HepG2 (cell line): Measurements from ENCODE around the gene UCKL1. TPM values are rescaled to one million over a fixed set of nuclear protein-coding genes. Genes with fewer than 3 reads are reported as not detected.

Source experiments
- AKAP8 ChIP-seq: sonication (generic); formaldehyde crosslinking; IDR thresholded peaks from 2 replicates; pipeline ENCODE4 v1.5.1; 2020; ENCODE audit warnings: mild to moderate bottlenecking, missing genetic modification reagents
- BORCS8-MEF2B ChIP-seq: sonication (generic); formaldehyde crosslinking; IDR thresholded peaks from 2 replicates; pipeline ENCODE4 v1.8.0; 2022; ENCODE audit warnings: mild to moderate bottlenecking, missing genetic modification reagents
- ELF3 ChIP-seq: IDR thresholded peaks from 2 replicates; pipeline ENCODE4 v1.6.1; 2016; ENCODE audit warnings: missing genetic modification reagents, missing compliant biosample characterization
- KLF16 ChIP-seq, 2 experiments: sonication (generic) in 1 of 2; formaldehyde crosslinking in 1 of 2; IDR thresholded peaks; 2 replicates each; pipeline versions ENCODE4 v1.6.1 to v1.8.0; 2016 to 2023; ENCODE audit warnings: missing genetic modification reagents in 2 of 2, missing compliant biosample characterization in 1 of 2
- SATB2 ChIP-seq: sonication (generic); formaldehyde crosslinking; IDR thresholded peaks from 2 replicates; pipeline ENCODE4 v1.5.0; 2020; ENCODE audit warnings: missing genetic modification reagents
- SRY ChIP-seq: sonication (generic); formaldehyde crosslinking; IDR thresholded peaks from 2 replicates; pipeline ENCODE4 v1.8.0; 2022; ENCODE audit warnings: mild to moderate bottlenecking, missing genetic modification reagents
- ZFYVE20 ChIP-seq: sonication (generic); formaldehyde crosslinking; IDR thresholded peaks from 2 replicates; pipeline ENCODE4 v1.8.0; 2023; ENCODE audit warnings: low read depth, mild to moderate bottlenecking, moderate library complexity, missing genetic modification reagents, borderline replicate concordance
- ZNF207 ChIP-seq: fragments of 450-650 bp; IDR thresholded peaks from 2 replicates; pipeline ENCODE4 v1.6.1; 2016; ENCODE audit warnings: antibody characterized with exemption, borderline replicate concordance
- ZNF34 ChIP-seq: sonication (generic); formaldehyde crosslinking; IDR thresholded peaks from 2 replicates; pipeline ENCODE4 v1.4.0; 2020; ENCODE audit warnings: mild to moderate bottlenecking, missing genetic modification reagents, borderline replicate concordance
- ZNF737 ChIP-seq: sonication (generic); formaldehyde crosslinking; IDR thresholded peaks from 2 replicates; pipeline ENCODE4 v1.5.0; 2020; ENCODE audit warnings: missing genetic modification reagents, mild to moderate bottlenecking, borderline replicate concordance
- polyA plus RNA-seq, 8 experiments: library from polyadenylated mRNA; depleted of rRNA in 3 of 8; stranded (reverse) in 7 of 8; unstranded in 1 of 8; fragments of >200 nt; fragmentation: Illumina TruSeq in 4 of 8; extraction: Trizol in 4 of 8; gene quantifications; 2 replicates each; pipeline versions ENCODE4 v1.2.1 to v1.2.3, GENCODE V29; 2011 to 2016; ENCODE audit warnings: low read depth in 4 of 8, missing spikeins in 1 of 8, mixed read lengths in 1 of 8; ENCODE audit not compliant: insufficient read depth in 1 of 8
- total RNA-seq, 5 experiments: library from RNA; depleted of rRNA; stranded (reverse); fragments of >200 nt; fragmentation: Illumina TruSeq; extraction: Trizol; gene quantifications; 2 replicates each; pipeline ENCODE4 v1.2.3, GENCODE V29; 2016; ENCODE audit warnings: low read depth in 1 of 5
- TF ChIP-seq, protein P1 (sequence below): sonication (generic); formaldehyde crosslinking; IDR thresholded peaks from 2 replicates; pipeline ENCODE4 v1.9.0; 2022; ENCODE audit warnings: low read depth, missing genetic modification reagents
- TF ChIP-seq, protein P2 (sequence below), 2 experiments: sonication (generic) in 1 of 2; formaldehyde crosslinking in 1 of 2; IDR thresholded peaks; 2 replicates each; pipeline versions ENCODE4 v1.5.1 to v1.6.1; 2011 to 2020; ENCODE audit warnings: borderline replicate concordance in 1 of 2, low read depth in 1 of 2, low read length in 1 of 2, mild to moderate bottlenecking in 1 of 2, missing genetic modification reagents in 1 of 2, moderate library complexity in 1 of 2
- TF ChIP-seq, protein P3 (sequence below): sonication (generic); formaldehyde crosslinking; IDR thresholded peaks from 2 replicates; pipeline ENCODE4 v1.5.0; 2020; ENCODE audit warnings: mild to moderate bottlenecking, low read depth, missing genetic modification reagents, borderline replicate concordance
- TF ChIP-seq, protein P4 (sequence below): sonication (generic); formaldehyde crosslinking; IDR thresholded peaks from 2 replicates; pipeline ENCODE4 v1.4.0; 2020; ENCODE audit warnings: mild to moderate bottlenecking, missing genetic modification reagents

UCKL1 gene
- total and polyA plus RNA-seq, 2 of the 13 experiments (the other 11 are each of a cell fraction or from before 2014, with no cell fraction given), result 50.2 to 126 TPM

DNA sequence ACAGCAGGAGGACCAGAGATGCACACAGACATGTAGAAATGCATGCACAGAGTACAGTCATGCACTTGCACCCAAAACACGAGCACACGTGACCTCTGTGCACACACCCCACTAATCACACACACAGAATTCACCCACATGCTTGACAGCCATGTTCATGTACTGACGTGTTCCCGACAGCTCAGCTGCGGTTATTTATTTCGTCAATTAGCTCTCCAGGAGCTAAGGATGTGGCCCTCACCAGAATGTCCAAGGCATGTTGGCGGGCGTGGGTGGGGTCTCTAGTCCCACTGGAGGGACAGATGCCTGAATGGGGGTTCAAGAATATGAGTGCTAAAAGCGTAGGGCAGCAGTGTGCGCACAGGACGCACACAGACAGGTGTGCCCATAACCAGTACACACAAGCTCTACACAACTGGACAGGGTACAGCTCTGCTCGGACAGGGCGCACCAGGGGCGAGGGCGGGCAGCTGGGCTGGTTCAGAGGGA, 24.1 kb upstream of the UCKL1 start (continued):
- TF ChIP-seq ZNF207 (no peak), SRY (CRISPR knock-in tag) (no peak), SATB2 (CRISPR knock-in tag) (peak; percentile 23; the same call in 1 of the 2 replicates), ZFYVE20 (peak; percentile 80; the same call in 1 of the 2 replicates), ZNF737 (CRISPR knock-in tag) (no peak), BORCS8-MEF2B (CRISPR knock-in tag) (0 out of 2 replicates have a peak, but pooled peaks have one; percentile 3), ZNF34 (CRISPR knock-in tag) (0 out of 2 replicates have a peak, but pooled peaks have one; percentile 21), AKAP8 (CRISPR knock-in tag) (peak; percentile 0; the same call in 1 of the 2 replicates), ELF3 (CRISPR knock-in tag) (no peak), KLF16 (CRISPR knock-in tag; IDR thresholded peaks at IDR 0.05) (peak in 1 of 2 experiments; percentile 55; a peak in 1 of 4 replicates)
- TF ChIP-seq, protein P1, sequence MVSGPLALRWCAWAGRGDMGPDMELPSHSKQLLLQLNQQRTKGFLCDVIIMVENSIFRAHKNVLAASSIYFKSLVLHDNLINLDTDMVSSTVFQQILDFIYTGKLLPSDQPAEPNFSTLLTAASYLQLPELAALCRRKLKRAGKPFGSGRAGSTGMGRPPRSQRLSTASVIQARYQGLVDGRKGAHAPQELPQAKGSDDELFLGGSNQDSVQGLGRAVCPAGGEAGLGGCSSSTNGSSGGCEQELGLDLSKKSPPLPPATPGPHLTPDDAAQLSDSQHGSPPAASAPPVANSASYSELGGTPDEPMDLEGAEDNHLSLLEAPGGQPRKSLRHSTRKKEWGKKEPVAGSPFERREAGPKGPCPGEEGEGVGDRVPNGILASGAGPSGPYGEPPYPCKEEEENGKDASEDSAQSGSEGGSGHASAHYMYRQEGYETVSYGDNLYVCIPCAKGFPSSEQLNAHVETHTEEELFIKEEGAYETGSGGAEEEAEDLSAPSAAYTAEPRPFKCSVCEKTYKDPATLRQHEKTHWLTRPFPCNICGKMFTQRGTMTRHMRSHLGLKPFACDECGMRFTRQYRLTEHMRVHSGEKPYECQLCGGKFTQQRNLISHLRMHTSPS (CRISPR knock-in tag), result no peak; the same call in 1 of the 2 replicates
- TF ChIP-seq, protein P2, sequence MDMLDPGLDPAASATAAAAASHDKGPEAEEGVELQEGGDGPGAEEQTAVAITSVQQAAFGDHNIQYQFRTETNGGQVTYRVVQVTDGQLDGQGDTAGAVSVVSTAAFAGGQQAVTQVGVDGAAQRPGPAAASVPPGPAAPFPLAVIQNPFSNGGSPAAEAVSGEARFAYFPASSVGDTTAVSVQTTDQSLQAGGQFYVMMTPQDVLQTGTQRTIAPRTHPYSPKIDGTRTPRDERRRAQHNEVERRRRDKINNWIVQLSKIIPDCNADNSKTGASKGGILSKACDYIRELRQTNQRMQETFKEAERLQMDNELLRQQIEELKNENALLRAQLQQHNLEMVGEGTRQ (IDR thresholded peaks at IDR 0.05; ENCODE audit: low read depth, low read length), result peak; percentile 80
- TF ChIP-seq, protein P2 (CRISPR knock-in tag; IDR thresholded peaks at IDR 0.05; ENCODE audit: borderline replicate concordance), result 0 out of 2 replicates have a peak, but pooled peaks have one; percentile 50
- TF ChIP-seq, protein P3, sequence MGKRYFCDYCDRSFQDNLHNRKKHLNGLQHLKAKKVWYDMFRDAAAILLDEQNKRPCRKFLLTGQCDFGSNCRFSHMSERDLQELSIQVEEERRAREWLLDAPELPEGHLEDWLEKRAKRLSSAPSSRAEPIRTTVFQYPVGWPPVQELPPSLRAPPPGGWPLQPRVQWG, result no peak
- TF ChIP-seq, protein P4, sequence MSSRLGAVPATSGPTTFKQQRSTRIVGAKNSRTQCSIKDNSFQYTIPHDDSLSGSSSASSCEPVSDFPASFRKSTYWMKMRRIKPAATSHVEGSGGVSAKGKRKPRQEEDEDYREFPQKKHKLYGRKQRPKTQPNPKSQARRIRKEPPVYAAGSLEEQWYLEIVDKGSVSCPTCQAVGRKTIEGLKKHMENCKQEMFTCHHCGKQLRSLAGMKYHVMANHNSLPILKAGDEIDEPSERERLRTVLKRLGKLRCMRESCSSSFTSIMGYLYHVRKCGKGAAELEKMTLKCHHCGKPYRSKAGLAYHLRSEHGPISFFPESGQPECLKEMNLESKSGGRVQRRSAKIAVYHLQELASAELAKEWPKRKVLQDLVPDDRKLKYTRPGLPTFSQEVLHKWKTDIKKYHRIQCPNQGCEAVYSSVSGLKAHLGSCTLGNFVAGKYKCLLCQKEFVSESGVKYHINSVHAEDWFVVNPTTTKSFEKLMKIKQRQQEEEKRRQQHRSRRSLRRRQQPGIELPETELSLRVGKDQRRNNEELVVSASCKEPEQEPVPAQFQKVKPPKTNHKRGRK (CRISPR knock-in tag), result no peak
